ENCODE results near the gene MKNK1.

Gene MKNK1

DNA sequence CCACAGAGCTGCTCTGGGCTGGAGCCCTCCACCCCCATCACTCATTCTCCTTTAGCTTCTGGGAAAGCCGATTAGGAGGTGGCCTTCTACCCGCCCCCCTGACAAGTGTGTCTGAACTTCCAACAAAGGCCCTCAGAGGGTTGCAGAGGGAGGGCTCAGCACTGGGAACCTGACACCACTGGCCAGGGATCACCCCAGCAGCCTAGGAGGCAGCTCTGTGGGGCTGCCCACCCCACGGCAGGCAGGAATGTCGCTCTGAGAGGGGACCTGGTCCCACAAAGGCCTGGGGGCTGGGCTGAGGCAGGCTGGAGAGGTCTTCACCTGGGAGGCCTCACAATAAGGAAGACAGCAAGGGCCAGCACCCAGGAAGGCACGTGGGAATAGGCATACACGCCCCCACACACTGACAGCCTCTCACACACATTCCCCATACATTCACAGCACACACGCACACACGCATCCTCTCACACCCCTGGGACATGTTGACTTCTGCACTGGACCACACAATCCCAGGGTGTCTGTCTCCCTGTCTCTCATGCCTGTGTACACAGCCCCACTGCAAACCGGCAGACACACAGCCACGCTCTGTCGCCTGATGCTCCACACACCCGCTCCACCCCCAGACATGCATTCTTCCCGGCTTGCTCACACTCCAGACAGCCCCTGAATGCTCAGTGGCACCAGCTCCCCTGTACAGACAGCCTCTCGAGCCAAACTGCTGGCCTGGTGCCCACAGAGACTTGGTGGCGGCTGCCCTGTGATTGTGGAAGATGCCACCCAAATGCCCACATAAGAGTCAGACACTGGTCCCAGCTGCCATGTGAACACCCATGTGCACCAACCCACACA lies 83.8 kb downstream of the MKNK1 start (continued):
- TF ChIP-seq ZNF292 (tag by site-specific recombination; IDR thresholded peaks at IDR 0.05; ENCODE audit: borderline replicate concordance, low read depth) (no peak), ZNF76 (tag by site-specific recombination; IDR thresholded peaks at IDR 0.05; ENCODE audit: borderline replicate concordance, low read depth) (no peak), ZNF138 (tag by site-specific recombination; IDR thresholded peaks at IDR 0.05; ENCODE audit: borderline replicate concordance) (no peak), OSR2 (tag by site-specific recombination; IDR thresholded peaks at IDR 0.05) (peak; percentile 78), ZNF416 (tag by site-specific recombination; IDR thresholded peaks at IDR 0.05) (no peak), ZNF843 (tag by site-specific recombination; IDR thresholded peaks at IDR 0.05) (no peak), HOXD13 (CRISPR knock-in tag; IDR thresholded peaks at IDR 0.05; ENCODE audit: borderline replicate concordance) (peak; percentile 76), KLF9 (tag by site-specific recombination; IDR thresholded peaks at IDR 0.05; ENCODE audit: low read depth) (peak; percentile 35; the same call in 1 of the 2 replicates), ZNF350 (tag by site-specific recombination; IDR thresholded peaks at IDR 0.05) (no peak), ZSCAN30 (tag by site-specific recombination; IDR thresholded peaks at IDR 0.05) (no peak), ZNF184 (tag by site-specific recombination; IDR thresholded peaks at IDR 0.05) (no peak), KLF8 (tag by site-specific recombination; IDR thresholded peaks at IDR 0.05) (no peak), ZNF623 (tag by site-specific recombination; IDR thresholded peaks at IDR 0.05) (no peak), ZNF571 (tag by site-specific recombination; IDR thresholded peaks at IDR 0.05) (no peak), ZNF239 (tag by site-specific recombination; IDR thresholded peaks at IDR 0.05) (no peak), ZNF23 (tag by site-specific recombination; IDR thresholded peaks at IDR 0.05; ENCODE audit: borderline replicate concordance) (no peak), ZNF621 (tag by site-specific recombination; IDR thresholded peaks at IDR 0.05) (no peak), ZSCAN23 (tag by site-specific recombination; IDR thresholded peaks at IDR 0.05) (0 out of 2 replicates have a peak, but pooled peaks have one; percentile 40)
- TF ChIP-seq, protein P1, sequence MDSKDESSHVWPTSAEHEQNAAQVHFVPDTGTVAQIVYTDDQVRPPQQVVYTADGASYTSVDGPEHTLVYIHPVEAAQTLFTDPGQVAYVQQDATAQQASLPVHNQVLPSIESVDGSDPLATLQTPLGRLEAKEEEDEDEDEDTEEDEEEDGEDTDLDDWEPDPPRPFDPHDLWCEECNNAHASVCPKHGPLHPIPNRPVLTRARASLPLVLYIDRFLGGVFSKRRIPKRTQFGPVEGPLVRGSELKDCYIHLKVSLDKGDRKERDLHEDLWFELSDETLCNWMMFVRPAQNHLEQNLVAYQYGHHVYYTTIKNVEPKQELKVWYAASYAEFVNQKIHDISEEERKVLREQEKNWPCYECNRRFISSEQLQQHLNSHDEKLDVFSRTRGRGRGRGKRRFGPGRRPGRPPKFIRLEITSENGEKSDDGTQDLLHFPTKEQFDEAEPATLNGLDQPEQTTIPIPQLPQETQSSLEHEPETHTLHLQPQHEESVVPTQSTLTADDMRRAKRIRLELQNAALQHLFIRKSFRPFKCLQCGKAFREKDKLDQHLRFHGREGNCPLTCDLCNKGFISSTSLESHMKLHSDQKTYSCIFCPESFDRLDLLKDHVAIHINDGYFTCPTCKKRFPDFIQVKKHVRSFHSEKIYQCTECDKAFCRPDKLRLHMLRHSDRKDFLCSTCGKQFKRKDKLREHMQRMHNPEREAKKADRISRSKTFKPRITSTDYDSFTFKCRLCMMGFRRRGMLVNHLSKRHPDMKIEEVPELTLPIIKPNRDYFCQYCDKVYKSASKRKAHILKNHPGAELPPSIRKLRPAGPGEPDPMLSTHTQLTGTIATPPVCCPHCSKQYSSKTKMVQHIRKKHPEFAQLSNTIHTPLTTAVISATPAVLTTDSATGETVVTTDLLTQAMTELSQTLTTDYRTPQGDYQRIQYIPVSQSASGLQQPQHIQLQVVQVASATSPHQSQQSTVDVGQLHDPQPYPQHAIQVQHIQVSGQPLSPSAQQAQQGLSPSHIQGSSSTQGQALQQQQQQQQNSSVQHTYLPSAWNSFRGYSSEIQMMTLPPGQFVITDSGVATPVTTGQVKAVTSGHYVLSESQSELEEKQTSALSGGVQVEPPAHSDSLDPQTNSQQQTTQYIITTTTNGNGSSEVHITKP (tag by site-specific recombination; IDR thresholded peaks at IDR 0.05): 0 out of 2 replicates have a peak, but pooled peaks have one; percentile 40
- TF ChIP-seq, protein P2, sequence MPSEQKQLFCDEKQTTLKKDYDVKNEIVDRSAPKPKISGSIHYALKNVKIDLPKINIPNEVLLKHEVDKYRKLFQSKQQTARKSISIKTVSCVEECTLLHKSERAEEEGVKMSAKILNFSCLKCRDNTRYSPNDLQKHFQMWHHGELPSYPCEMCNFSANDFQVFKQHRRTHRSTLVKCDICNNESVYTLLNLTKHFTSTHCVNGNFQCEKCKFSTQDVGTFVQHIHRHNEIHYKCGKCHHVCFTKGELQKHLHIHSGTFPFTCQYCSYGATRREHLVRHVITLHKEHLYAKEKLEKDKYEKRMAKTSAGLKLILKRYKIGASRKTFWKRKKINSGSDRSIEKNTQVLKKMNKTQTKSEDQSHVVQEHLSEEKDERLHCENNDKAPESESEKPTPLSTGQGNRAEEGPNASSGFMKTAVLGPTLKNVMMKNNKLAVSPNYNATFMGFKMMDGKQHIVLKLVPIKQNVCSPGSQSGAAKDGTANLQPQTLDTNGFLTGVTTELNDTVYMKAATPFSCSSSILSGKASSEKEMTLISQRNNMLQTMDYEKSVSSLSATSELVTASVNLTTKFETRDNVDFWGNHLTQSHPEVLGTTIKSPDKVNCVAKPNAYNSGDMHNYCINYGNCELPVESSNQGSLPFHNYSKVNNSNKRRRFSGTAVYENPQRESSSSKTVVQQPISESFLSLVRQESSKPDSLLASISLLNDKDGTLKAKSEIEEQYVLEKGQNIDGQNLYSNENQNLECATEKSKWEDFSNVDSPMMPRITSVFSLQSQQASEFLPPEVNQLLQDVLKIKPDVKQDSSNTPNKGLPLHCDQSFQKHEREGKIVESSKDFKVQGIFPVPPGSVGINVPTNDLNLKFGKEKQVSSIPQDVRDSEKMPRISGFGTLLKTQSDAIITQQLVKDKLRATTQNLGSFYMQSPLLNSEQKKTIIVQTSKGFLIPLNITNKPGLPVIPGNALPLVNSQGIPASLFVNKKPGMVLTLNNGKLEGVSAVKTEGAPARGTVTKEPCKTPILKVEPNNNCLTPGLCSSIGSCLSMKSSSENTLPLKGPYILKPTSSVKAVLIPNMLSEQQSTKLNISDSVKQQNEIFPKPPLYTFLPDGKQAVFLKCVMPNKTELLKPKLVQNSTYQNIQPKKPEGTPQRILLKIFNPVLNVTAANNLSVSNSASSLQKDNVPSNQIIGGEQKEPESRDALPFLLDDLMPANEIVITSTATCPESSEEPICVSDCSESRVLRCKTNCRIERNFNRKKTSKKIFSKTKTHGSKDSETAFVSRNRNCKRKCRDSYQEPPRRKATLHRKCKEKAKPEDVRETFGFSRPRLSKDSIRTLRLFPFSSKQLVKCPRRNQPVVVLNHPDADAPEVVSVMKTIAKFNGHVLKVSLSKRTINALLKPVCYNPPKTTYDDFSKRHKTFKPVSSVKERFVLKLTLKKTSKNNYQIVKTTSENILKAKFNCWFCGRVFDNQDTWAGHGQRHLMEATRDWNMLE (tag by site-specific recombination; conservative IDR thresholded peaks at IDR 0.05; ENCODE audit: low read depth): no peak
- TF ChIP-seq, protein P3, sequence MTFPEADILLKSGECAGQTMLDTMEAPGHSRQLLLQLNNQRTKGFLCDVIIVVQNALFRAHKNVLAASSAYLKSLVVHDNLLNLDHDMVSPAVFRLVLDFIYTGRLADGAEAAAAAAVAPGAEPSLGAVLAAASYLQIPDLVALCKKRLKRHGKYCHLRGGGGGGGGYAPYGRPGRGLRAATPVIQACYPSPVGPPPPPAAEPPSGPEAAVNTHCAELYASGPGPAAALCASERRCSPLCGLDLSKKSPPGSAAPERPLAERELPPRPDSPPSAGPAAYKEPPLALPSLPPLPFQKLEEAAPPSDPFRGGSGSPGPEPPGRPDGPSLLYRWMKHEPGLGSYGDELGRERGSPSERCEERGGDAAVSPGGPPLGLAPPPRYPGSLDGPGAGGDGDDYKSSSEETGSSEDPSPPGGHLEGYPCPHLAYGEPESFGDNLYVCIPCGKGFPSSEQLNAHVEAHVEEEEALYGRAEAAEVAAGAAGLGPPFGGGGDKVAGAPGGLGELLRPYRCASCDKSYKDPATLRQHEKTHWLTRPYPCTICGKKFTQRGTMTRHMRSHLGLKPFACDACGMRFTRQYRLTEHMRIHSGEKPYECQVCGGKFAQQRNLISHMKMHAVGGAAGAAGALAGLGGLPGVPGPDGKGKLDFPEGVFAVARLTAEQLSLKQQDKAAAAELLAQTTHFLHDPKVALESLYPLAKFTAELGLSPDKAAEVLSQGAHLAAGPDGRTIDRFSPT (tag by site-specific recombination; IDR thresholded peaks at IDR 0.05): peak; percentile 75
- TF ChIP-seq, protein P4, sequence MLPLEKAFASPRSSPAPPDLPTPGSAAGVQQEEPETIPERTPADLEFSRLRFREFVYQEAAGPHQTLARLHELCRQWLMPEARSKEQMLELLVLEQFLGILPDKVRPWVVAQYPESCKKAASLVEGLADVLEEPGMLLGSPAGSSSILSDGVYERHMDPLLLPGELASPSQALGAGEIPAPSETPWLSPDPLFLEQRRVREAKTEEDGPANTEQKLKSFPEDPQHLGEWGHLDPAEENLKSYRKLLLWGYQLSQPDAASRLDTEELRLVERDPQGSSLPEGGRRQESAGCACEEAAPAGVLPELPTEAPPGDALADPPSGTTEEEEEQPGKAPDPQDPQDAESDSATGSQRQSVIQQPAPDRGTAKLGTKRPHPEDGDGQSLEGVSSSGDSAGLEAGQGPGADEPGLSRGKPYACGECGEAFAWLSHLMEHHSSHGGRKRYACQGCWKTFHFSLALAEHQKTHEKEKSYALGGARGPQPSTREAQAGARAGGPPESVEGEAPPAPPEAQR (tag by site-specific recombination; IDR thresholded peaks at IDR 0.05): no peak
- TF ChIP-seq, protein P5, sequence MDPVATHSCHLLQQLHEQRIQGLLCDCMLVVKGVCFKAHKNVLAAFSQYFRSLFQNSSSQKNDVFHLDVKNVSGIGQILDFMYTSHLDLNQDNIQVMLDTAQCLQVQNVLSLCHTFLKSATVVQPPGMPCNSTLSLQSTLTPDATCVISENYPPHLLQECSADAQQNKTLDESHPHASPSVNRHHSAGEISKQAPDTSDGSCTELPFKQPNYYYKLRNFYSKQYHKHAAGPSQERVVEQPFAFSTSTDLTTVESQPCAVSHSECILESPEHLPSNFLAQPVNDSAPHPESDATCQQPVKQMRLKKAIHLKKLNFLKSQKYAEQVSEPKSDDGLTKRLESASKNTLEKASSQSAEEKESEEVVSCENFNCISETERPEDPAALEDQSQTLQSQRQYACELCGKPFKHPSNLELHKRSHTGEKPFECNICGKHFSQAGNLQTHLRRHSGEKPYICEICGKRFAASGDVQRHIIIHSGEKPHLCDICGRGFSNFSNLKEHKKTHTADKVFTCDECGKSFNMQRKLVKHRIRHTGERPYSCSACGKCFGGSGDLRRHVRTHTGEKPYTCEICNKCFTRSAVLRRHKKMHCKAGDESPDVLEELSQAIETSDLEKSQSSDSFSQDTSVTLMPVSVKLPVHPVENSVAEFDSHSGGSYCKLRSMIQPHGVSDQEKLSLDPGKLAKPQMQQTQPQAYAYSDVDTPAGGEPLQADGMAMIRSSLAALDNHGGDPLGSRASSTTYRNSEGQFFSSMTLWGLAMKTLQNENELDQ (tag by site-specific recombination; IDR thresholded peaks at IDR 0.05; ENCODE audit: low read depth): no peak

Measured in HEK293 (cell line).